GM23338 (cell line): Measurements from ENCODE around the gene TEKT3. TPM values are rescaled to one million over a fixed set of nuclear protein-coding genes. Genes with fewer than 3 reads are reported as not detected.

ENCODE experiments used
- ATAC-seq: fragments of 200-7000 bp; cut with Tn5 transposase; 3 replicates; pipeline ENCODE4 v1.9.1; 2020
- DNase-seq: peaks from one replicate; pipeline ENCODE4 v3.0.0-alpha.2; 2015; ENCODE audit warnings: low spot score
- H2AFZ ChIP-seq: fragments of 200-600 bp; sonication (generic); 2 replicates; pipeline ENCODE4 v1.8.0; 2016; ENCODE audit warnings: antibody characterized with exemption, mild to moderate bottlenecking, moderate library complexity
- H3F3A ChIP-seq: fragments of 200-600 bp; sonication (generic); replicated peaks from 2 replicates; pipeline ENCODE4 v1.8.0; 2017; ENCODE audit warnings: antibody characterized with exemption, mixed run types, low read depth
- H3K27ac ChIP-seq: fragments of 200-600 bp; sonication (generic); 2 replicates; pipeline ENCODE4 v1.6.1; 2016; ENCODE audit warnings: low read depth
- H3K27me3 ChIP-seq: fragments of 200-600 bp; sonication (generic); 2 replicates; pipeline ENCODE4 v1.8.0; 2016; ENCODE audit warnings: mild to moderate bottlenecking, mixed run types, moderate library complexity; ENCODE audit not compliant: insufficient read depth
- H3K36me3 ChIP-seq: fragments of 200-600 bp; sonication (generic); 2 replicates; pipeline ENCODE4 v1.8.0; 2016; ENCODE audit warnings: mild to moderate bottlenecking; ENCODE audit not compliant: insufficient read depth
- H3K4me1 ChIP-seq: fragments of 200-600 bp; sonication (generic); 2 replicates; pipeline ENCODE4 v1.8.0; 2016; ENCODE audit warnings: mild to moderate bottlenecking, moderate library complexity; ENCODE audit not compliant: insufficient read depth
- H3K4me2 ChIP-seq: fragments of 200-600 bp; sonication (generic); 2 replicates; pipeline ENCODE4 v1.7.1; 2017; ENCODE audit warnings: mixed run types
- H3K4me3 ChIP-seq: fragments of 200-600 bp; sonication (generic); 2 replicates; pipeline ENCODE4 v1.6.1; 2016; ENCODE audit warnings: mixed run types
- H3K79me2 ChIP-seq: fragments of 200-600 bp; sonication (generic); replicated peaks from 2 replicates; pipeline ENCODE4 v1.8.0; 2017; ENCODE audit warnings: mild to moderate bottlenecking; ENCODE audit not compliant: insufficient read depth
- H3K9me2 ChIP-seq: fragments of 200-600 bp; sonication (generic); 2 replicates; pipeline ENCODE4 v1.8.0; 2017; ENCODE audit not compliant: insufficient read depth
- H4K20me1 ChIP-seq: fragments of 200-600 bp; sonication (generic); replicated peaks from 2 replicates; pipeline ENCODE4 v1.8.0; 2017; ENCODE audit warnings: mild to moderate bottlenecking; ENCODE audit not compliant: insufficient read depth
- H3K27ac Mint-ChIP-seq: 2 replicates; pipeline ENCODE4 v1.8.0; 2020; ENCODE audit warnings: inconsistent platforms, mild to moderate bottlenecking, moderate library complexity, mixed read lengths
- H3K27me3 Mint-ChIP-seq: 3 replicates; pipeline ENCODE4 v1.8.0; 2022; ENCODE audit warnings: low read depth, mild to moderate bottlenecking, moderate library complexity, mixed read lengths, inconsistent platforms; ENCODE audit not compliant: insufficient read depth, poor library complexity
- H3K36me3 Mint-ChIP-seq: 3 replicates; pipeline ENCODE4 v1.8.0; 2021; ENCODE audit warnings: low read depth, mild to moderate bottlenecking, inconsistent platforms, moderate library complexity, mixed read lengths
- H3K4me1 Mint-ChIP-seq: 3 replicates; pipeline ENCODE4 v1.8.0; 2020; ENCODE audit warnings: mild to moderate bottlenecking, inconsistent platforms, mixed read lengths
- H3K4me3 Mint-ChIP-seq: 3 replicates; pipeline ENCODE4 v1.8.0; 2021; ENCODE audit warnings: moderate library complexity, mild to moderate bottlenecking, inconsistent platforms, mixed read lengths
- H3K9me3 Mint-ChIP-seq: 3 replicates; pipeline ENCODE4 v1.8.0; 2020; ENCODE audit warnings: moderate library complexity, mild to moderate bottlenecking, inconsistent platforms, mixed read lengths
- CREB1 ChIP-seq: fragments of 250-450 bp; sonication (Bioruptor Pico); IDR thresholded peaks from 2 replicates; pipeline ENCODE4 v1.5.0; 2020; ENCODE audit warnings: low read depth, mild to moderate bottlenecking, moderate library complexity
- EZH2 ChIP-seq: fragments of 200-600 bp; sonication (generic); IDR thresholded peaks from one replicate; pipeline ENCODE4 v1.8.0; 2017; ENCODE audit warnings: antibody characterized with exemption, mild to moderate bottlenecking, low read depth; ENCODE audit not compliant: unreplicated experiment
- EZH2phosphoT487 ChIP-seq: fragments of 200-600 bp; sonication (generic); IDR thresholded peaks from one replicate; pipeline ENCODE4 v1.8.1; 2018; ENCODE audit warnings: antibody characterized with exemption; ENCODE audit not compliant: unreplicated experiment
- NANOG ChIP-seq: IDR thresholded peaks from 2 replicates; pipeline ENCODE4 v1.6.1; 2016; ENCODE audit warnings: antibody characterized with exemption, borderline replicate concordance
- POLR2AphosphoS5 ChIP-seq: IDR thresholded peaks from 2 replicates; pipeline ENCODE4 v1.6.1; 2016; ENCODE audit warnings: antibody characterized with exemption, low read depth
- REST ChIP-seq: IDR thresholded peaks from one replicate; pipeline ENCODE4 v1.6.1; 2018; ENCODE audit warnings: antibody characterized with exemption; ENCODE audit not compliant: unreplicated experiment
- ZNF114 ChIP-seq: fragments of 250-450 bp; sonication (Bioruptor Pico); IDR thresholded peaks from 2 replicates; pipeline ENCODE4 v1.5.0; 2020; ENCODE audit warnings: mild to moderate bottlenecking, moderate library complexity
- ZNF331 ChIP-seq: fragments of 250-450 bp; sonication (Bioruptor Pico); IDR thresholded peaks from 2 replicates; pipeline ENCODE4 v1.5.0; 2020; ENCODE audit warnings: low read depth, mild to moderate bottlenecking, moderate library complexity
- polyA plus RNA-seq: library from polyadenylated mRNA; unstranded; fragments of >200 nt; fragmentation: Nextera tagmentation; extraction: Ambion mirVana; gene quantifications from 2 replicates; pipeline ENCODE4 v1.2.1, GENCODE V29; 2016
- total RNA-seq: library from RNA; depleted of rRNA; stranded (reverse); fragments of >200 nt; shearing (Covaris generic); gene quantifications from 2 replicates; pipeline ENCODE4 v1.2.3, GENCODE V29; 2014
- TF ChIP-seq, protein P1 (sequence below): fragments of 250-450 bp; sonication (Bioruptor Pico); IDR thresholded peaks from 2 replicates; pipeline ENCODE4 v1.5.0; 2020; ENCODE audit warnings: mild to moderate bottlenecking, moderate library complexity
- TF ChIP-seq, protein P2 (sequence below): IDR thresholded peaks from 2 replicates; pipeline ENCODE4 v1.6.1; 2016; ENCODE audit warnings: antibody characterized with exemption
- TF ChIP-seq, protein P3 (sequence below), 2 experiments: fragments of 200-600 bp in 1 of 2; sonication (generic) in 1 of 2; conservative IDR thresholded peaks; 2 replicates each; pipeline versions ENCODE4 v1.5.1 to v1.6.1; 2016 to 2017; ENCODE audit warnings: antibody characterized with exemption in 2 of 2, low read depth in 2 of 2, mild to moderate bottlenecking in 2 of 2, moderate library complexity in 1 of 2

TEKT3 gene
- total and polyA plus RNA-seq, 2 experiments from 2014 or later: 1.6 to 2.0 TPM

DNA sequence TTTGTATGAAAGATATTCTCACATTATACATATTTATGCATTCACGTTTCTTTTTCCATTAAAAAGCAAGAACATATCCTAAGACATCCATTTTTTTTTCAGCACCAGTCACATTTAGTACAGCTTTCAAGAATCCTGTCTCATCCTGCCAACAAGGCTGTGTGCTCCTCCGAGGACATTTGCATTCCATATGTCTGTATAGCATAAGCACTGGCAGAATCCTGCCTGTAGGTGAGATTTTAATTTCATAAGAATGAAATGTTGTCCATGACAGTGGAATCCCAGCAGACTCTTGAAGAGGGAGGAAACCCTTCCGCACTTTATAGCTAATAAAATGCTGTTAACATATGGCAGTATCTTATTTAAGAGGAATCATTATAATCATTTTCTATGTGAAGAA is 73.4 kb downstream of the TEKT3 start:
- Mint-ChIP-seq H3K36me3 (no peaks in the 10 kb centered on the region), H3K27ac (no peak overlapping the region), H3K27me3 (peaks cover 28% of the 10 kb centered on the region), H3K9me3 (no peaks in the 10 kb centered on the region), H3K4me1 (peaks cover 6% of the 10 kb centered on the region; the same call in 2 of the 3 replicates), H3K4me3 (no peak overlapping the region)
- Histone ChIP-seq H4K20me1 (no peaks in the 10 kb centered on the region), H3K27ac (no peak overlapping the region), H3K9me2 (no peaks in the 10 kb centered on the region), H3K79me2 (no peaks in the 10 kb centered on the region), H3K4me2 (no peak overlapping the region), H3K4me3 (no peak overlapping the region), H2AFZ (no peak overlapping the region), H3K36me3 (no peaks in the 10 kb centered on the region), H3K4me1 (peaks cover 8% of the 10 kb centered on the region; the same call in 1 of the 2 replicates), H3K27me3 (peaks cover 31% of the 10 kb centered on the region), H3F3A (no peaks in the 10 kb centered on the region)
- ATAC-seq (no peak), DNase-seq (no peak)
- TF ChIP-seq ZNF331 (CRISPR knock-in tag) (no peak), EZH2 (no peak), REST (no peak), POLR2AphosphoS5 (no peak), CREB1 (CRISPR knock-in tag) (no peak), EZH2phosphoT487 (no peak), NANOG (no peak), ZNF114 (CRISPR knock-in tag) (no peak)
- TF ChIP-seq, protein P1, sequence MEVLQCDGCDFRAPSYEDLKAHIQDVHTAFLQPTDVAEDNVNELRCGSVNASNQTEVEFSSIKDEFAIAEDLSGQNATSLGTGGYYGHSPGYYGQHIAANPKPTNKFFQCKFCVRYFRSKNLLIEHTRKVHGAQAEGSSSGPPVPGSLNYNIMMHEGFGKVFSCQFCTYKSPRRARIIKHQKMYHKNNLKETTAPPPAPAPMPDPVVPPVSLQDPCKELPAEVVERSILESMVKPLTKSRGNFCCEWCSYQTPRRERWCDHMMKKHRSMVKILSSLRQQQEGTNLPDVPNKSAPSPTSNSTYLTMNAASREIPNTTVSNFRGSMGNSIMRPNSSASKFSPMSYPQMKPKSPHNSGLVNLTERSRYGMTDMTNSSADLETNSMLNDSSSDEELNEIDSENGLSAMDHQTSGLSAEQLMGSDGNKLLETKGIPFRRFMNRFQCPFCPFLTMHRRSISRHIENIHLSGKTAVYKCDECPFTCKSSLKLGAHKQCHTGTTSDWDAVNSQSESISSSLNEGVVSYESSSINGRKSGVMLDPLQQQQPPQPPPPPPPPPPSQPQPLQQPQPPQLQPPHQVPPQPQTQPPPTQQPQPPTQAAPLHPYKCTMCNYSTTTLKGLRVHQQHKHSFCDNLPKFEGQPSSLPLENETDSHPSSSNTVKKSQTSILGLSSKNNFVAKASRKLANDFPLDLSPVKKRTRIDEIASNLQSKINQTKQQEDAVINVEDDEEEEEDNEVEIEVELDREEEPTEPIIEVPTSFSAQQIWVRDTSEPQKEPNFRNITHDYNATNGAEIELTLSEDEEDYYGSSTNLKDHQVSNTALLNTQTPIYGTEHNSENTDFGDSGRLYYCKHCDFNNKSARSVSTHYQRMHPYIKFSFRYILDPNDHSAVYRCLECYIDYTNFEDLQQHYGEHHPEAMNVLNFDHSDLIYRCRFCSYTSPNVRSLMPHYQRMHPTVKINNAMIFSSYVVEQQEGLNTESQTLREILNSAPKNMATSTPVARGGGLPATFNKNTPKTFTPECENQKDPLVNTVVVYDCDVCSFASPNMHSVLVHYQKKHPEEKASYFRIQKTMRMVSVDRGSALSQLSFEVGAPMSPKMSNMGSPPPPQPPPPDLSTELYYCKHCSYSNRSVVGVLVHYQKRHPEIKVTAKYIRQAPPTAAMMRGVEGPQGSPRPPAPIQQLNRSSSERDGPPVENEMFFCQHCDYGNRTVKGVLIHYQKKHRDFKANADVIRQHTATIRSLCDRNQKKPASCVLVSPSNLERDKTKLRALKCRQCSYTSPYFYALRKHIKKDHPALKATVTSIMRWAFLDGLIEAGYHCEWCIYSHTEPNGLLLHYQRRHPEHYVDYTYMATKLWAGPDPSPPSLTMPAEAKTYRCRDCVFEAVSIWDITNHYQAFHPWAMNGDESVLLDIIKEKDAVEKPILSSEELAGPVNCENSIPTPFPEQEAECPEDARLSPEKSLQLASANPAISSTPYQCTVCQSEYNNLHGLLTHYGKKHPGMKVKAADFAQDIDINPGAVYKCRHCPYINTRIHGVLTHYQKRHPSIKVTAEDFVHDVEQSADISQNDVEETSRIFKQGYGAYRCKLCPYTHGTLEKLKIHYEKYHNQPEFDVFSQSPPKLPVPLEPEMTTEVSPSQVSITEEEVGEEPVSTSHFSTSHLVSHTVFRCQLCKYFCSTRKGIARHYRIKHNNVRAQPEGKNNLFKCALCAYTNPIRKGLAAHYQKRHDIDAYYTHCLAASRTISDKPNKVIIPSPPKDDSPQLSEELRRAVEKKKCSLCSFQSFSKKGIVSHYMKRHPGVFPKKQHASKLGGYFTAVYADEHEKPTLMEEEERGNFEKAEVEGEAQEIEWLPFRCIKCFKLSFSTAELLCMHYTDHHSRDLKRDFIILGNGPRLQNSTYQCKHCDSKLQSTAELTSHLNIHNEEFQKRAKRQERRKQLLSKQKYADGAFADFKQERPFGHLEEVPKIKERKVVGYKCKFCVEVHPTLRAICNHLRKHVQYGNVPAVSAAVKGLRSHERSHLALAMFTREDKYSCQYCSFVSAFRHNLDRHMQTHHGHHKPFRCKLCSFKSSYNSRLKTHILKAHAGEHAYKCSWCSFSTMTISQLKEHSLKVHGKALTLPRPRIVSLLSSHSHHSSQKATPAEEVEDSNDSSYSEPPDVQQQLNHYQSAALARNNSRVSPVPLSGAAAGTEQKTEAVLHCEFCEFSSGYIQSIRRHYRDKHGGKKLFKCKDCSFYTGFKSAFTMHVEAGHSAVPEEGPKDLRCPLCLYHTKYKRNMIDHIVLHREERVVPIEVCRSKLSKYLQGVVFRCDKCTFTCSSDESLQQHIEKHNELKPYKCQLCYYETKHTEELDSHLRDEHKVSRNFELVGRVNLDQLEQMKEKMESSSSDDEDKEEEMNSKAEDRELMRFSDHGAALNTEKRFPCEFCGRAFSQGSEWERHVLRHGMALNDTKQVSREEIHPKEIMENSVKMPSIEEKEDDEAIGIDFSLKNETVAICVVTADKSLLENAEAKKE (CRISPR knock-in tag): no peak
- TF ChIP-seq, protein P2, sequence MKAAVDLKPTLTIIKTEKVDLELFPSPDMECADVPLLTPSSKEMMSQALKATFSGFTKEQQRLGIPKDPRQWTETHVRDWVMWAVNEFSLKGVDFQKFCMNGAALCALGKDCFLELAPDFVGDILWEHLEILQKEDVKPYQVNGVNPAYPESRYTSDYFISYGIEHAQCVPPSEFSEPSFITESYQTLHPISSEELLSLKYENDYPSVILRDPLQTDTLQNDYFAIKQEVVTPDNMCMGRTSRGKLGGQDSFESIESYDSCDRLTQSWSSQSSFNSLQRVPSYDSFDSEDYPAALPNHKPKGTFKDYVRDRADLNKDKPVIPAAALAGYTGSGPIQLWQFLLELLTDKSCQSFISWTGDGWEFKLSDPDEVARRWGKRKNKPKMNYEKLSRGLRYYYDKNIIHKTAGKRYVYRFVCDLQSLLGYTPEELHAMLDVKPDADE: no peak
- TF ChIP-seq, protein P3, sequence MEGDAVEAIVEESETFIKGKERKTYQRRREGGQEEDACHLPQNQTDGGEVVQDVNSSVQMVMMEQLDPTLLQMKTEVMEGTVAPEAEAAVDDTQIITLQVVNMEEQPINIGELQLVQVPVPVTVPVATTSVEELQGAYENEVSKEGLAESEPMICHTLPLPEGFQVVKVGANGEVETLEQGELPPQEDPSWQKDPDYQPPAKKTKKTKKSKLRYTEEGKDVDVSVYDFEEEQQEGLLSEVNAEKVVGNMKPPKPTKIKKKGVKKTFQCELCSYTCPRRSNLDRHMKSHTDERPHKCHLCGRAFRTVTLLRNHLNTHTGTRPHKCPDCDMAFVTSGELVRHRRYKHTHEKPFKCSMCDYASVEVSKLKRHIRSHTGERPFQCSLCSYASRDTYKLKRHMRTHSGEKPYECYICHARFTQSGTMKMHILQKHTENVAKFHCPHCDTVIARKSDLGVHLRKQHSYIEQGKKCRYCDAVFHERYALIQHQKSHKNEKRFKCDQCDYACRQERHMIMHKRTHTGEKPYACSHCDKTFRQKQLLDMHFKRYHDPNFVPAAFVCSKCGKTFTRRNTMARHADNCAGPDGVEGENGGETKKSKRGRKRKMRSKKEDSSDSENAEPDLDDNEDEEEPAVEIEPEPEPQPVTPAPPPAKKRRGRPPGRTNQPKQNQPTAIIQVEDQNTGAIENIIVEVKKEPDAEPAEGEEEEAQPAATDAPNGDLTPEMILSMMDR (conservative IDR thresholded peaks at IDR 0.05; ENCODE audit: low read depth in 2 of 2): no peak
